Tongue (tissue), 3 donors: Measurements from ENCODE around the gene ANKRD28. TPM values are rescaled to one million over a fixed set of nuclear protein-coding genes. Genes with fewer than 3 reads are reported as not detected.
"Not testable (repeated sequence)": the region's sequence is repeated elsewhere in the genome, so short reads cannot be mapped to it uniquely, and the experiment has no call there.

Experiments used
- DNase-seq: peaks from one replicate; pipeline ENCODE4 v3.0.0-alpha.2; 2015
- small RNA-seq: library from RNA; depleted of rRNA; stranded (forward); fragments of <200 nt; gene quantifications from one replicate; pipeline ENCODE3, GENCODE V24; 2014; ENCODE audit warnings: low replicate concordance
- total RNA-seq: library from RNA; depleted of rRNA; stranded (reverse); fragments of >200 nt; gene quantifications from one replicate; pipeline ENCODE4 v1.2.3, GENCODE V29; 2014

ANKRD28 gene
- total RNA-seq, 1 donor from 2014 or later = 87.9 TPM

DNA sequence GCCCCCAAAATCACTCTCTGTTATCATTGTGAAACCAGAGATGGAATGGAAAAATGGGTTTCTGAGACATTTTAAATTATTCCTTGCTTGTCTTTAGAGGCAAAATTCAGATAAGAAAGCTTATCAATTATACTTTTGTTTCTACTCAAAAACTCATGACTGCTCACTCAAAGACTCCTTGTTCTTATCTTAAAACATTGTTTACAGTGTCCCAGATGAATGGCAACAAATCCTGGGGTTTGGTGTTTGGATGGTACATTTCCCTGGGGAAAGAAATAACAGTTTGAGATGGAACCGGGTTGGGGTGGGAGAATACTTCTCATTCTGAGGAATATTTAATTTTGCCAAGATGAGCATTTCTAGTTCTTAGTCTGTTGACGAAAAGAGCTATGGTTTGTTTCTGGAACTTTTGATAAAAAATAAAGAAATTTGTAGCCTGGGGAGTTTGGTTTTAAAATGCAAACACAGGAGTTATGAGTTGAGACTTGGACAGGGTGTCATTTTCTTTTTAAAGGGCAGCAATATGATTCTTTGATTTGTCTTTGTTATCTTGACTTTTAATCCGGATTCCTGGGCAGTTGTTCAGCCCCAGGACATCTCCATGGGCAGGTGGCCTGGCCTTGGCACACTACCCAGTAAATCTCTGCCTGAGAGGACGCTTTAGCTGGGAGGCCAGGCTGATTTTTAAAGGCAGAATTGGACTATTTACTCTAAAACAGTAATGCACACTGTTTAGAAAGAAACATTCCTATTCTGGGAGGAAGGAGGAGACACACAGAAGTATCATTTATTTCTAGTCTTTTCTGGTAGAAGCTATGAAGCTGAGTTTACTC lies 163.8 kb downstream of the ANKRD28 start:
- DNase-seq = peak; percentile 52

DNA sequence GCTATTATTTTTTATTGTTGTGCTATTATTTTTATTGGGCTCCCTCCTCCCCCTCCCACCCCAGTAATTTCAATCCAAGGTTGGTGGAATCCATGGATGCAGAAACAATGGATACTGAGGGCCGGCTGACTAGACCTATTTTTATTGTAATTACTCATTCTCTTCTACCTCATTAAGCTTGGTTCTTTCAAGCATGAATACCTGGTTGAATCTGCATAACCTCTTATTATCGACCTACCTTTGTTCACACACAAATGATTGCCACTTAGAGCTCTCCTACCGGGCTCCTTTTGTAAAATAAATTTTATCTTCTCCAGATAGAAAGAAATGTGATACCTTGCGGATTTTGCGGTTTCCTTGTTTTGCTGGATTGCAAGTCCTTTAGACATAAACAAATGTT lies 164.6 kb downstream of the ANKRD28 start:
- DNase-seq = no peak

DNA sequence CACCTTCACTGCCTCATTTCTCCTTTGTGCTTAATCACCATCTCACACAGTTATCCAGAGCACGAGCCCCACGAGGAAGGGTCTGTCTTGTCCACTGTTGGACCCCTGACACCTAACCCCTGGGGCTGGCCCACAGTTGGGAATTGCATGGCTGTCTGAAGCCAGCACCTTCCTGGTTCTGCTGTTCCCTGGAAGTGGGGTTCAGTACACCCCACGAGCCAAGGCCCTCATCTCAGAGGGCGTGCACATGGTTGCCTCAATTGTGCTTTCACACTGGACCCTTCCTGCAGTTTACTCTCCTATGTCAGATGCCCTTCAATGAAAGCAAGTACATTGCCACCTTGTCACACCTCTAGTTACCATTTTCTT lies 165.6 kb downstream of the ANKRD28 start:
- DNase-seq = no peak

DNA sequence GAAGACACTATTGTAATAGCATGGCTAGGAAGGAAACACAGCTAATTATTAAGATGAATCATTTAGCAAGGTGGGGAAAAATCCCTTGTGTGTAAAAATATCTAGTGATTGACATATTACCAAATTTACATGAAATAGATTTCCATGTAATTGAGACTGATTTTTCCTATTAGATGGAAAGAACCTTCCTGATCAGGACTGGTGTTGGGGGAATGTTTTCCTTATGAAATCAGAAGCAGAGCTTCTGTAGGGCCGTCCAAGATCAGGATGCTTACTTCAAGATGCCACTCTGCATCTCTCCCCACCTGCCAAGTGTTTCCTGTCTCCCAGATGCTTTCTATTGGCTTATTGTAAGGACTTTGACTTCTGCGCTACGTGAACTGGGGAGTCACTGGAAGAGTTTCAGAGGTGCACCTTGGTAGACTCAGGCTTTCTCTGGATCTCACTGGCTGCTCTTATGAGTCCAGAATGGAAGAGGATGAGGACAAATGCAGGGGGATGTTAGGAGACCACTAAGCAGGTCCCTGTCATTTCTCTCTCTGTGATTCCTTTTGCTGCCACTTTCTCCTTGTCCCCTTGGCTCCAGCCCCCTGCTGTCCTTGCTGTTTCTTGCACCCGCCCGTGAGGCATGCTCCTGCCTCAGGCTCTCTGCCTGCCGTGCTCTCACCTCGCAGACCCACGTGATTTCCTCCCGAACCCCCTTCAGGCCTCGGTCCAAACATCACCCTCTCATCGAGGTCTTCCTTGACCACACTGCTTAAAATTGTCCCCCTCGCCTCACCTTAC lies 166.2 kb downstream of the ANKRD28 start:
- DNase-seq = no peak

DNA sequence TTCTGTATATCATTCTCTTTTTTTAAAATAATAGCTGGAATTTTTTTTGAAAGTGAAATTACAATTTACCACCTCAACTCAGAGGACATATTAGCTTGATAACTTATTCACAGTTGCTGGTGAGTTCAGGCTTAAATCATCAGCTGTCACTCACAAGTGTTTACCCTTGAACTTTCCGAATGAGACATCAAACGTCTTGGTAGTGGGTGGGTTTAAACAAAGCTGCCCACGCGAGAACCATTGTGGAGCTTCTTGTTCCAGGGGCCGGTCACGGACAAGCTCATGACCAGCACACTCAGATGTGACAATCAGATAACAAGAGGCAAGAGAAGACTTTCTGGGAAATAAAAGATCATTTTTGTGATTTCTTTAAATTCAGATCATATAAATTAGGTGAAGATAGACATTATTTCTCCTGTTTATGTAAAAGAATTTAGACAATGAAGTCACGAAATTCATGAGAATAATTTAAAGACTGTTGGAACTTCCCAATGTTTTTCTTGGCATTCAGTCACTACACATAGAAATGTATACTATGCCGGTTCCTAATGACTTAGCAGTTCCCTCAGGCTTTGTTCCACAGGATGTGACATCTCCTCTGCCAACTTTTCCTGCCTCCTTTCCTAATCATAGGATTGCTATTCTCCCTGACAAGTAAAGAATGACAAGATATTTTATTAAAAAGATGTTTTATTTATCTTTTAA lies 167.0 kb downstream of the ANKRD28 start:
- DNase-seq = peak; percentile 67

DNA sequence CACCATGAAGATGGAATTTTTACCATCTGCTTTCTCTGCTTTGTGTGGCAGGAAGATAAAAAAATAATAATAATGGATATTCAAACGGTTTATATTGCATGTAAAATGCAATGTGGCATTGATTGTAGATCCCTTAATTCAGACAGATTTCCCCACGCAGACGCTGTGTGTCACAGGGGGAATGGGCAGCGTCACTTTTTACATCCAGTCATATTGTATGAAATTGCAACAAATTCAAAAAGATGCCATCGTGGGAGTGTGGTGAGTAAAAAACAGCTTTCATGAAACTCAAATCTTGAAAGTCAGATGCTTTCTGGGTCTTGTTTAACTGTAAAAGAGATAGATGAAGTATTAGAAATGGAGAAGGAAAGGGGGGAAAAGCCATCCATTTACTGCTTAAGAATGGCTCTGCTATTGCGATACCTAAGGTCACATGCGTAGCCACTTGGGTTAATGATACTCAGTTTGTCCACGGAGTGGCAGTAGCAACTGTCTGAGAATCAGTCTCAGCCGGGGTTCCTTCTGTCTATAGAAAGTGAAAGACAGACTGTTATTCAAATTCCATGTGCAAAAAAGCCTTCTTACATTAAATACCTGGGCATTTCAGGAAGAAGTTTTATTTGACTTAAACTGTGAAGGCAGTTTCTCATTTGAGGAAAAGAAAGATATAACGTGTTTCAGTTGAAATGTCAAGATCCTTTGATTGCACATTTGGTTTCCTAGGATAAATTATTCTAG lies 167.8 kb downstream of the ANKRD28 start:
- peak; percentile 89 for DNase-seq

DNA sequence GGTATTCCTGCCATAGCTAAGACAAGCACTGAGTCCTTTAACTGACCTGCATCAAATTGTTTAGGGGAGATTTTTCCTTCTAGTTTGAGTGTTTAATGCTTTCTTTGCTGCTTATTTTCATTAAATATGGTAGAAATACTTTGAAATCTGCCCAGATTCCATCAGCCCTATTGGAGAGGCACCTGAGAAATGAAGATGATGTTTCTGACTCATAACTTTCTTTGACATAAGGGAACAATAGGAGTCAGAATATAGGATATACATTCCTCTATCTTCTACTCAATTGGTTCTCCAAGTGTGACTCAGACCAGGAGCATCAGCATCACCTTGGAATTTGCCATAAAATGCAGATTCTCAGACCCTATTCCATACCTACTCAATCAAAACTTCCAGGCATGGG lies 168.8 kb downstream of the ANKRD28 start:
- no peak for DNase-seq

DNA sequence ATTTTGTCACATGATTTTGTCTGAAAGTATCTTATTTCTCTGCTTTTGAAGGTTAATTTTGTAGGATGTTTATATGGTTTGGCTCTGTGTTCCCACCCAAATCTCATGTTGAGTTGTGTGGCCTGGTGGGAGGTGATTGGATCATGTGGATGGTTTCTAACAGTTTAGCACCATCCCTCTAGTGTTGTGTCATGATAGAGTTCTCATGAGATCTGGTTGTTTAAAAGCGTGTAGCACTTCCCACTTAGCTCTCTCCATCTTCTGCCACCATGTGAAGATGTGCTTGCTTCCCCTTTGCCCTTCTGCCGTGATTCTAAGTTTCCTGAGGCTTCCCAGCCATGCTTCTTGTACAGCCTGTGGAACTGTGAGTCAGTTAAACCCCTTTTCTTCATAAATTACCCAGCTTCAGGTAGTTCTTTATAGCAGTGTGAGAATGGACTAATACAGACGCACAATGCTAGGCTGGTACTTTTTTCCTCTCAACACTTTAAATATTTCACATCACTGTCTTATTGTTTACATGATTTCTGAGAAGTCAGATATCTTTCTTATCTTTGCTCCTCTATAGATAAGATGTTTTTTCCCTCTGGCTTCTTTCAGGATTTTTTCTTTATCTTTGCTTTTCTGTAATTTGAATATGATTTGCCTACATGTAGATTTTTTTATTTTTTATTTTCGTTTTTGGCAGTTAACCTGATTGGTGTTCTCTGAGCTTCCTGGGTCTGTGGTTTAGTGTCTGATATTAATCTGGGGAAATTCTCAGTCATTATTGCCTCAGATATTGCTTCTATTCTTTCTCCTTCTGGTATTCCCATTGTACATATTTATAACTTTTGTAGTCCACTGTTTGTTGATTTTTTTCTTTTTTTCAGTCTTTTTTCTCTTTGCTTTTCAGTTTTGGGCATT lies 174.0 kb downstream of the ANKRD28 start:
- DNase-seq = no peak

DNA sequence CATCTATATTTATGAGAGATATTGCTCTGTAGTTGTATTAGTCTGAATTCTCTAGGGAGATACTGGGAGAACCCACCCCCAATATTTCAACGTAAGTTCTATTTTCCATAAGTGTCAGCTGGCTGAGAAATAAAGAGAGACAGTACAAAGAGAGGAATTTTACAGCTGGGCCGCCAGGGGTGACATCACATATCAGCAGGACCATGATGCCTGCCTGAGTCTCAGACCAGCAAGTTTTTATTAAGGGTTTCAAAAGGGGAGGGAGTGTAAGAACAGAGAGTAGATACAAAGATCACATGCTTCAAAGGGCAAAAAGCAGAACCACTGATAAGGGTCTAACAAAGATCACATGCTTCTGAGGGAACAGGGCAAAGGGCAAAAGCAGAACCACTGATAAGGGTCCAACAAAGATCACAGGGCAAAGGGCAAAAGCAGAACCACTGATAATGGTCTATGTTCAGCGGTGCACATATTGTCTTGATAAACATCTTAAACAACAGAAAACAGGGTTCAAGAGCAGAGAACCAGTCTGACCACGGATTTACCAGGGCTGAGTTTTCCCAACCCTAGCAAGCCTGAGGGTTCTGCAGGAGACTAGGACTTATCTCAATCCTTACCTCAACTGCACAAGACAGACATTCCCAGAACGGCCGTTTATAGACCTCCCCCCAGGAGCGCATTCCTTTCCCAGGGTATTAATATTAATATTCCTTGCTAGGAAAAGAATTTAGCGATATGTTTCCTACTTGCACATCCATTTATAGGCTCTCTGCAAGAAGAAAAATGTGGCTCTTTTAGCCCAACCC lies 177.9 kb downstream of the ANKRD28 start:
- DNase-seq = not testable (repeated sequence)

Small RNA genes lying within 50 kb of the gene (small RNA-seq; reads per million reads assigned to genes)
- gene MIR3134 (not detected), gene RN7SL4P (not detected)

Other genes starting within 250 kb of the ANKRD28 start
- 14.0 TPM for gene HACL1, start 196.4 kb downstream of the ANKRD28 start, total RNA-seq
- 19.3 TPM for gene BTD, start 196.2 kb downstream of the ANKRD28 start, total RNA-seq